Peyer's patch (tissue), 4 donors: Measurements from ENCODE around the gene FGFR1OP2. TPM values are rescaled to one million over a fixed set of nuclear protein-coding genes. Genes with fewer than 3 reads are reported as not detected.
"Not testable (repeated sequence)": the region's sequence is repeated elsewhere in the genome, so short reads cannot be mapped to it uniquely, and the experiment has no call there.

Experiments used
- DNase-seq, 3 donors: peaks; one replicate each; pipeline ENCODE4 v3.0.0-alpha.2; 2017 to 2019
- H3K27ac ChIP-seq, 4 donors: fragments of 200-600 bp; sonication (generic); one replicate each; pipeline ENCODE4 v1.5.1; 2016 to 2019
- H3K27me3 ChIP-seq, 2 donors: fragments of 200-600 bp; sonication (generic); one replicate each; pipeline ENCODE4 v1.5.1; 2019
- H3K36me3 ChIP-seq, 3 donors: fragments of 200-600 bp; sonication (generic); one replicate each; pipeline ENCODE4 v1.5.1; 2016 to 2019
- H3K4me1 ChIP-seq, 4 donors: fragments of 200-600 bp; sonication (generic); one replicate each; pipeline ENCODE4 v1.5.1; 2016 to 2019
- H3K4me3 ChIP-seq, 4 donors: fragments of 200-600 bp; sonication (generic); 1 replicate in 3 of 4; 2 replicates in 1 of 4; pipeline ENCODE4 v1.5.1; 2016 to 2019; ENCODE audit warnings: mild to moderate bottlenecking in 1 of 4
- H3K9me3 ChIP-seq, 4 donors: fragments of 200-600 bp; sonication (generic); one replicate each; pipeline ENCODE4 v1.5.1; 2016 to 2019; ENCODE audit warnings: mild to moderate bottlenecking in 1 of 4
- POLR2A ChIP-seq, 2 donors: fragments of 450-650 bp; IDR thresholded peaks; one replicate each; pipeline ENCODE4 v1.5.1; 2017; ENCODE audit warnings: antibody characterized with exemption in 2 of 2, mild to moderate bottlenecking in 2 of 2, moderate library complexity in 2 of 2
- total RNA-seq, 4 donors: library from RNA; depleted of rRNA; stranded (reverse); fragments of >200 nt; gene quantifications; one replicate each; pipeline ENCODE4 v1.1.0, GENCODE V29; 2016
- TF ChIP-seq, protein P1 (sequence below), 6 experiments: fragments of 450-650 bp in 4 of 6; fragments of 200-600 bp in 2 of 6; sonication (generic) in 1 of 6; IDR thresholded peaks; one replicate each; pipeline ENCODE4 v1.5.1; 2017 to 2019; ENCODE audit warnings: antibody characterized with exemption in 6 of 6, mild to moderate bottlenecking in 3 of 6, moderate library complexity in 1 of 6

Gene FGFR1OP2
- 10 to 100 TPM; 49.5 to 94.9 (median 65.4) TPM for total RNA-seq

DNA sequence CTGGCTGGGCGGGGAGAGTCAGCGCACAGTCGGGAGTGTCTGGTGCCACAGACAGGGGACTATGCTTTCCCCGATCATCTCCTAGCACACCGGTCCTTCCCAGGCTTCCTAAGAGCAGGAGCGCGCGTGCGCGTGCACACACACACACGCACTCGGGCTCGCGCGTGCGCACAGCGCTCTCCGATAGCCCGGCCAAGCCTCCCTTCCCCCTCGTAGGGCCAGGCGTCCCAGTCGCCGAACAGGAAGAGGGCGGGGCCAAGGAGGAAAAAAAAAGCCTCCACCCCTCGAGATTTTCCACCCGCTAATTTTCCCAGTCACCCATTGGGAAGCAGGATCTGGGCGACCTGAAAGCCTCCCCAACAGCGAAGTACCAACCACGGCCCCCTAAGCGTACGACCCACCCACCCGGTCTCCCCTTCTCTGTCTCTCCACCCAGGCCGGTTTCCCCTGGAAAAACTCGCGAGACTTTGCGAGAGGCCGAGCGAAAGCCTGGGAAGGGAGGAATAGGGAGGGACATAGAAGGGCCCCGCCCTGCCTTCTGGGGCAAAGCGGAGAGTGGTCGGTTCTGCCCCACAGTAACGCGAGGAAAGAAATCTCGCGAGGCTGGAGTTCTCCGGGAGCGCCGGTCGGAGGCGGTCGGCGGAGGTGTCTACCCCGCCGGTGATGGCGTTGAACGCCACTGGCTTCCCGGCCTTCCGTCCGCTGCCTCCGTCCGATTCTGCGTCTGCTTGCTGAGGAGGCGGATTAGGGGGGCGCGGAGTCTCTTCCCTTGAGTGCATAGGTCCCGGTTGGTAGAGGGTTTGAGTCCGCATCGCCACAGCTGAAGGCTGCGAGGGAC, at the start of gene FGFR1OP2, which contains the start of gene INTS13:
FGFR1OP2 (plus strand) TSS at position 608 of the 838 bp plus-strand sequence. CDS start 15,689 bp downstream, outside the sequence.
INTS13 (minus strand) TSS at position 119 of the 838 bp plus-strand sequence. CDS start 1,178 bp downstream, outside the sequence.
- no peaks in the 10 kb centered on the region for H3K27me3 ChIP-seq
- DNase-seq = peak; percentile 97 to 99 (median 98)
- H3K36me3 ChIP-seq = no peaks in the 10 kb centered on the region
- peak within 1 kb of the TSS; percentile 68 to 90 (median 88) for H3K4me3 ChIP-seq
- no peaks in the 10 kb centered on the region for H3K9me3 ChIP-seq
- H3K27ac ChIP-seq = peak within 1 kb of the TSS; percentile 93 to 95 (median 94)
- peaks cover 0 to 37% (median 5%) of the 10 kb centered on the region in 4 donors for H3K4me1 ChIP-seq
- TF ChIP-seq, protein P1, sequence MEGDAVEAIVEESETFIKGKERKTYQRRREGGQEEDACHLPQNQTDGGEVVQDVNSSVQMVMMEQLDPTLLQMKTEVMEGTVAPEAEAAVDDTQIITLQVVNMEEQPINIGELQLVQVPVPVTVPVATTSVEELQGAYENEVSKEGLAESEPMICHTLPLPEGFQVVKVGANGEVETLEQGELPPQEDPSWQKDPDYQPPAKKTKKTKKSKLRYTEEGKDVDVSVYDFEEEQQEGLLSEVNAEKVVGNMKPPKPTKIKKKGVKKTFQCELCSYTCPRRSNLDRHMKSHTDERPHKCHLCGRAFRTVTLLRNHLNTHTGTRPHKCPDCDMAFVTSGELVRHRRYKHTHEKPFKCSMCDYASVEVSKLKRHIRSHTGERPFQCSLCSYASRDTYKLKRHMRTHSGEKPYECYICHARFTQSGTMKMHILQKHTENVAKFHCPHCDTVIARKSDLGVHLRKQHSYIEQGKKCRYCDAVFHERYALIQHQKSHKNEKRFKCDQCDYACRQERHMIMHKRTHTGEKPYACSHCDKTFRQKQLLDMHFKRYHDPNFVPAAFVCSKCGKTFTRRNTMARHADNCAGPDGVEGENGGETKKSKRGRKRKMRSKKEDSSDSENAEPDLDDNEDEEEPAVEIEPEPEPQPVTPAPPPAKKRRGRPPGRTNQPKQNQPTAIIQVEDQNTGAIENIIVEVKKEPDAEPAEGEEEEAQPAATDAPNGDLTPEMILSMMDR (IDR thresholded peaks at IDR 0.05) = no peak
- peak; percentile 96 for TF ChIP-seq POLR2A (IDR thresholded peaks at IDR 0.05)

DNA sequence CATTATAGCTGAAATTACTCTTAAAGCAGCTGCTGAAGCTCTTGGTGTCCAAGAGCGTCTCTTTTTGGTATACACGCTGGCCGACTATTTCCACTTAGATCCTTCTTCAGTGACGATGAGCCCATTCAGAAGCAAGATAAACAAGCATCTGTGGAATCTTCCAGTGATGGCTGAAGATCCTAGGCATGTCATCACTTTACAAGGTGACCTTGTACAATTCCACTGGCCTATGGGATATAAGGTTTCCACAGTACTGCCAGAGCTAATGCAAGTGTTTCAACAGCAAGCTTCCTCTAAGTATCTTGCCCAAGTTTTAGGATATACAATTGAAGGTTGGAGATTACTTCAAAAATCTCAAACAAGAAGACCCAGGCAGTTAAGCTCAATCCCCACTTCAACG, 47.5 kb upstream of the FGFR1OP2 start:
- Histone ChIP-seq H3K9me3 (no peaks in the 10 kb centered on the region), H3K4me1 (no peaks in the 10 kb centered on the region), H3K27me3 (no peaks in the 10 kb centered on the region), H3K36me3 (no peaks in the 10 kb centered on the region), H3K4me3 (no peak overlapping the region), H3K27ac (no peak overlapping the region)
- no peak for TF ChIP-seq POLR2A (IDR thresholded peaks at IDR 0.05)
- TF ChIP-seq, protein P1 (IDR thresholded peaks at IDR 0.05) = peak in 1 of 6 experiments; percentile 2
- no peak for DNase-seq

DNA sequence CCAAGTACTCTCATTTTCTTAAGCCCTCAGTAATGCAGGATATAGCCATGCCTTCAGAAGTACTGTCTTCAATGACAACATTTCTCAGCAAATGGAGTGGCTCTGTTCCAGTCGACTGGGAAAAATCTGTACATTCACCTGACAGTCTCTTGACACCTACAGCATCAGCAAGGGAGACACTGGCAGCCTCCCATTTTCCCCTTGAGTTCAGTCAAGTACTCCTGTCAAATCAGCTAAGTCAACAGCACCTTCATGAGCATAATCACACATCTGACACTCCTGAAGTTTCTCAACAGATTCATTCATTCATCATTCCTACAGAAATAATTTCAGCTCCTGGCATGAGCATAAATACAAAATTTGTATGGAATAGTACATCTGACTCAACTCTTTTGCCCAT, 46.6 kb upstream of the FGFR1OP2 start:
- no peak for DNase-seq
- Histone ChIP-seq H3K4me1 (no peaks in the 10 kb centered on the region), H3K4me3 (no peak overlapping the region), H3K9me3 (no peaks in the 10 kb centered on the region), H3K36me3 (no peaks in the 10 kb centered on the region), H3K27ac (no peak overlapping the region), H3K27me3 (no peaks in the 10 kb centered on the region)
- TF ChIP-seq, protein P1 (IDR thresholded peaks at IDR 0.05) = no peak
- TF ChIP-seq POLR2A (IDR thresholded peaks at IDR 0.05) = no peak

DNA sequence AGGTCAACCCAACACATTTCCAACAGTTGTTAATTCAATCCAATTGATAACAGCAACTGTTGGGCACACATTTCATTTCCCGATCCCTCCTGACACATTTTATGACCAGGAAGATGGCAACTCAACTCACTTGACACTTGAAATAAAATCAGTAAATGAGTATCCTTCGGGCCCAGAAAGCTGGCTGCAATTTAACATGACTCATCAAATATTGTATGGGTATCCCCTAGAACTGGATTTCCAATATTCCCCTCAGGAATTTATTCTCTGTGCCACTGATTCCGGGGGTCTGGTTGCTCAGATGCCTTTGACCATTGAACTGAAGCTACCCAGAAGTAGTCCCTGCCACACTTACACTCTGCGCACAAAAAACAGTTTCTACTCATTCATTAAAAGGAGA, 42.6 kb upstream of the FGFR1OP2 start:
- Histone ChIP-seq H3K4me3 (no peak overlapping the region), H3K27me3 (no peaks in the 10 kb centered on the region), H3K36me3 (no peaks in the 10 kb centered on the region), H3K4me1 (no peaks in the 10 kb centered on the region), H3K27ac (no peak overlapping the region), H3K9me3 (no peaks in the 10 kb centered on the region)
- TF ChIP-seq POLR2A (IDR thresholded peaks at IDR 0.05) = no peak
- TF ChIP-seq, protein P1 (IDR thresholded peaks at IDR 0.05) = no peak
- DNase-seq = no peak

DNA sequence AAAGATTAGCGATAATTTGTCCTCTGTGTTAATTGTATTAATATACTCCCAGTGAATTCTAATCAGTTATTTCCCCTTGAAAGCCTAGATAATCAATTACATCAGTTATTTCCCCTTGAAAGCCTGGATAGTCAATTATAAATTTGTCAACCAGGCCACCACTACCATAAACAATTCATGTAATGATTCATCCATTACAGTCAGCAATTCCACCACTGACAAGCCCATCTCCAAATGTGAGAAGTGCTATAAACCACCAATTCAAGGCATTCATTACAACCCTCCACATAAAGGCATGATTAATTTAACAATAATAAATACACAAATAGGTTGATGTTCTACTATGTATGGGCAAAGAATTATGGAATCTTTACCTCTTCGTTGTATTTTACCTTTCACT, 41.4 kb upstream of the FGFR1OP2 start:
- H3K36me3 ChIP-seq = no peaks in the 10 kb centered on the region
- TF ChIP-seq POLR2A (IDR thresholded peaks at IDR 0.05) = no peak
- TF ChIP-seq, protein P1 (IDR thresholded peaks at IDR 0.05) = no peak
- H3K9me3 ChIP-seq = no peaks in the 10 kb centered on the region

DNA sequence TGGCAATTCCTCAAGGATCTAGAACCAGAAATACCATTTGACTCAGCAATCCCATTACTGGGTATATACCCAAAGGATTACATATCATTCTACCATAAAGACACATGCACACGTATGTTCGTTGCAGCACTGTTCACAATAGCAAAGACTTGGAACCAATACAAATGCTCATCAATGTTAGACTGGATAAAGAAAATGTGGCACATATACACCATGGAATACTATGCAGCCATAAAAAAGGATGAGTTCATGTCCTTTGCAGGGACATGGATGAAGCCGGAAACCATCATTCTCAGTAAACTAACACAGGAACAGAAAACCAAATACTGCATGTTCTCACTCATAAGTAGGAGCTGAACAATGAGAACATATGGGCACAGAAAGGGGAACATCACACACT, 34.9 kb upstream of the FGFR1OP2 start:
- H3K27ac ChIP-seq, H3K9me3 ChIP-seq, H3K4me3 ChIP-seq, DNase-seq, H3K27me3 ChIP-seq, H3K4me1 ChIP-seq: not testable (repeated sequence)
- H3K36me3 ChIP-seq = peaks cover 0 to 17% (median 0%) of the 10 kb centered on the region in 3 donors

More for the DNA sequence above, 41.4 kb upstream of the FGFR1OP2 start:
- H3K27me3 ChIP-seq = no peaks in the 10 kb centered on the region
- H3K27ac ChIP-seq = no peak overlapping the region
- DNase-seq = no peak
- H3K4me3 ChIP-seq = no peak overlapping the region
- no peaks in the 10 kb centered on the region for H3K4me1 ChIP-seq
